Muscle of leg (tissue), 11 donors: ENCODE data around the gene SATB2. TPM values are rescaled to one million over a fixed set of nuclear protein-coding genes. Genes with fewer than 3 reads are reported as not detected.

ENCODE experiments used
- DNase-seq: peaks from one replicate; pipeline ENCODE4 v3.0.0; 2013
- H3K27ac ChIP-seq: one replicate; pipeline ENCODE4 v1.5.1; 2013; ENCODE audit warnings: mild to moderate bottlenecking, low read length, control low read depth
- H3K27me3 ChIP-seq: one replicate; pipeline ENCODE4 v1.6.1; 2013; ENCODE audit warnings: low read length; ENCODE audit not compliant: control insufficient read depth, insufficient read depth
- H3K36me3 ChIP-seq: one replicate; pipeline ENCODE4 v1.6.1; 2013; ENCODE audit warnings: low read length; ENCODE audit not compliant: control insufficient read depth, insufficient read depth
- H3K4me1 ChIP-seq: one replicate; pipeline ENCODE4 v1.6.1; 2013; ENCODE audit warnings: low read length; ENCODE audit not compliant: control insufficient read depth, insufficient read depth
- H3K4me3 ChIP-seq: one replicate; pipeline ENCODE4 v1.5.1; 2013; ENCODE audit warnings: low read length, control low read depth
- H3K9me3 ChIP-seq: replicated peaks from 2 replicates; pipeline ENCODE4 v1.6.1; 2013; ENCODE audit warnings: low read depth, low read length; ENCODE audit not compliant: control insufficient read depth
- WGBS: methylation state at CpG from one replicate; pipeline ENCODE4 v1.1.5; 2013; ENCODE audit warnings: missing lambda C conversion rate; ENCODE audit not compliant: insufficient coverage; 5-methylcytosine and 5-hydroxymethylcytosine counted together
- polyA plus RNA-seq, 8 donors: library from polyadenylated mRNA; unstranded; fragments of 120-200 nt; gene quantifications; one replicate each; pipeline versions ENCODE4 v1.2.1 to v1.2.3, GENCODE V29; 2013; ENCODE audit warnings: inconsistent platforms in 1 of 8, low replicate concordance in 1 of 8; ENCODE audit not compliant: insufficient read length in 8 of 8, insufficient read depth in 1 of 8
- total RNA-seq: library from RNA; stranded (reverse); fragments of 120-200 nt; gene quantifications from one replicate; pipeline ENCODE4 v1.2.4, GENCODE V29; 2013

Gene SATB2
- total and polyA plus RNA-seq, 9 donors, result 1.2 to 4.2 (median 2.8) TPM

GRCh38 chr2:199449956-199450355, 7.8 kb downstream of the SATB2 start:
- DNase-seq, result no peak
- H3K27me3 ChIP-seq, result peaks cover 11% of the 10 kb centered on the region
- no peak overlapping the region for H3K27ac ChIP-seq
- H3K9me3 ChIP-seq, result no peaks in the 10 kb centered on the region
- no peaks in the 10 kb centered on the region for H3K4me1 ChIP-seq
- H3K36me3 ChIP-seq, result no peaks in the 10 kb centered on the region
- WGBS, result no CpG with 5 or more reads among the region's 3 CpGs
- H3K4me3 ChIP-seq, result no peak overlapping the region

- H3K27me3 ChIP-seq, result peaks cover 11% of the 10 kb centered on the region
- no peak for DNase-seq
- H3K9me3 ChIP-seq, result no peaks in the 10 kb centered on the region
- H3K27ac ChIP-seq, result no peak overlapping the region
- H3K4me1 ChIP-seq, result no peaks in the 10 kb centered on the region
- H3K4me3 ChIP-seq, result no peak overlapping the region
- no CpG with 5 or more reads among the region's 1 CpG for WGBS
- no peaks in the 10 kb centered on the region for H3K36me3 ChIP-seq
Measured at GRCh38 chr2:199449455-199449854, 8.3 kb downstream of the SATB2 start.

GRCh38 chr2:199446996-199447576, 10.7 kb downstream of the SATB2 start:
- WGBS, result 65% methylated on average over 8 of the region's 10 CpGs
- DNase-seq, result no peak
- H3K36me3 ChIP-seq, result no peaks in the 10 kb centered on the region
- H3K4me1 ChIP-seq, result no peaks in the 10 kb centered on the region
- no peaks in the 10 kb centered on the region for H3K9me3 ChIP-seq
- peaks cover 9% of the 10 kb centered on the region for H3K27me3 ChIP-seq
- no peak overlapping the region for H3K4me3 ChIP-seq
- H3K27ac ChIP-seq, result no peak overlapping the region

- H3K9me3 ChIP-seq, result no peaks in the 10 kb centered on the region
- no peak overlapping the region for H3K27ac ChIP-seq
- H3K4me1 ChIP-seq, result no peaks in the 10 kb centered on the region
- no peaks in the 10 kb centered on the region for H3K36me3 ChIP-seq
- no peak overlapping the region for H3K4me3 ChIP-seq
- peaks cover 6% of the 10 kb centered on the region for H3K27me3 ChIP-seq
- WGBS, result no CpG with 5 or more reads among the region's 4 CpGs
- DNase-seq, result no peak
Measured at GRCh38 chr2:199444749-199445148, 13.0 kb downstream of the SATB2 start.

- no peaks in the 10 kb centered on the region for H3K4me1 ChIP-seq
- H3K9me3 ChIP-seq, result no peaks in the 10 kb centered on the region
- DNase-seq, result no peak
- no peak overlapping the region for H3K4me3 ChIP-seq
- no CpG with 5 or more reads among the region's 3 CpGs for WGBS
- H3K36me3 ChIP-seq, result no peaks in the 10 kb centered on the region
- H3K27me3 ChIP-seq, result peaks cover 6% of the 10 kb centered on the region
- no peak overlapping the region for H3K27ac ChIP-seq
Measured at GRCh38 chr2:199443589-199444130, 14.1 kb downstream of the SATB2 start.

GRCh38 chr2:199442173-199442572, 15.6 kb downstream of the SATB2 start:
- H3K27ac ChIP-seq, result no peak overlapping the region
- DNase-seq, result no peak
- H3K4me1 ChIP-seq, result no peaks in the 10 kb centered on the region
- no peak overlapping the region for H3K4me3 ChIP-seq
- H3K27me3 ChIP-seq, result peaks cover 6% of the 10 kb centered on the region
- H3K9me3 ChIP-seq, result no peaks in the 10 kb centered on the region
- H3K36me3 ChIP-seq, result no peaks in the 10 kb centered on the region
- 100% methylated on average over 4 of the region's 7 CpGs for WGBS

- no peaks in the 10 kb centered on the region for H3K36me3 ChIP-seq
- DNase-seq, result no peak
- 90% methylated on average over 1 of the region's 4 CpGs for WGBS
- peaks cover 2% of the 10 kb centered on the region for H3K27me3 ChIP-seq
- H3K27ac ChIP-seq, result no peak overlapping the region
- H3K9me3 ChIP-seq, result no peaks in the 10 kb centered on the region
- no peaks in the 10 kb centered on the region for H3K4me1 ChIP-seq
- H3K4me3 ChIP-seq, result no peak overlapping the region
Measured at GRCh38 chr2:199441759-199442158, 16.0 kb downstream of the SATB2 start.

GRCh38 chr2:199440118-199440517, 17.6 kb downstream of the SATB2 start:
- H3K27ac ChIP-seq, result no peak overlapping the region
- H3K36me3 ChIP-seq, result no peaks in the 10 kb centered on the region
- no peak for DNase-seq
- H3K4me3 ChIP-seq, result no peak overlapping the region
- H3K27me3 ChIP-seq, result peaks cover 2% of the 10 kb centered on the region
- no peaks in the 10 kb centered on the region for H3K4me1 ChIP-seq
- H3K9me3 ChIP-seq, result no peaks in the 10 kb centered on the region

GRCh38 chr2:199439542-199439941, 18.2 kb downstream of the SATB2 start:
- no peaks in the 10 kb centered on the region for H3K9me3 ChIP-seq
- WGBS, result 100% methylated on average over 1 of the region's 5 CpGs
- no peak overlapping the region for H3K4me3 ChIP-seq

GRCh38 chr2:199439066-199439465, 18.7 kb downstream of the SATB2 start:
- Histone ChIP-seq H3K4me1 (no peaks in the 10 kb centered on the region), H3K4me3 (no peak overlapping the region), H3K9me3 (no peaks in the 10 kb centered on the region), H3K27ac (no peak overlapping the region), H3K27me3 (peaks cover 2% of the 10 kb centered on the region), H3K36me3 (no peaks in the 10 kb centered on the region)
- no CpG with 5 or more reads among the region's 3 CpGs for WGBS
- DNase-seq, result no peak

More at GRCh38 chr2:199439542-199439941, 18.2 kb downstream of the SATB2 start:
- no peaks in the 10 kb centered on the region for H3K4me1 ChIP-seq
- peaks cover 2% of the 10 kb centered on the region for H3K27me3 ChIP-seq
- no peaks in the 10 kb centered on the region for H3K36me3 ChIP-seq
- no peak overlapping the region for H3K27ac ChIP-seq
- DNase-seq, result no peak

GRCh38 chr2:199434555-199434954, 23.2 kb downstream of the SATB2 start:
- no peak overlapping the region for H3K4me3 ChIP-seq
- H3K27ac ChIP-seq, result no peak overlapping the region
- no peaks in the 10 kb centered on the region for H3K4me1 ChIP-seq
- no peaks in the 10 kb centered on the region for H3K36me3 ChIP-seq
- WGBS, result no CpG with 5 or more reads among the region's 1 CpG
- H3K27me3 ChIP-seq, result no peaks in the 10 kb centered on the region
- H3K9me3 ChIP-seq, result no peaks in the 10 kb centered on the region
- DNase-seq, result no peak
